GM12892 (cell line): ENCODE data around the gene LRRTM2.

Experiments used
- DNase-seq: peaks from one replicate; pipeline ENCODE4 v3.0.0; 2011; ENCODE audit not compliant: insufficient read length
- FAIRE-seq: peaks from 2 replicates; lab custom pipeline; 2011; peaks lifted over from hg19 to GRCh38; lab: Jason Lieb, UNC
- POLR2A ChIP-seq: IDR thresholded peaks from 2 replicates; pipeline ENCODE4 v1.6.1; 2011; ENCODE audit warnings: low read depth, low read length, control low read depth
- POLR2AphosphoS5 ChIP-seq: IDR thresholded peaks from 2 replicates; pipeline ENCODE4 v1.6.1; 2011; ENCODE audit warnings: low read depth, low read length, control low read depth
- TAF1 ChIP-seq: IDR thresholded peaks from 2 replicates; pipeline ENCODE4 v1.6.1; 2011; ENCODE audit warnings: low read depth, mild to moderate bottlenecking, control low read depth, low read length, borderline replicate concordance

LRRTM2 gene

DNA sequence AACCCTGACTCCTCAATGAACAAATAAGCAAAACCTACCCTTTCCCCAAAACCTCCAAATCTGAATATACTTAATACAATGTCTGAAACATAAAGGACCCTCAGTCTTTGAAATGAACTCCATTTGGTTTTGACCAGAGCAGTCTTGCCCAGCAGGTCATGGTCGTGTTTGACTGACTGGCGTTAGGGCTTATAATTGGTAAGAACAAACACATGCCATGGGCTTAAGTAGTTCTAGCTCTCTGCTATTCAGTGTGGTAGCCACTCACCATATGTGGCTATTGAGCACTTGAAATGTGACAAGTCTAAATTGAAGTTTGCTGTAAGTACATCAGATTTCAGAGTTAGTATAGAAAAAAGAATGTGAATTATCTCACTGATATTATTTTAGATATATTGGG lies 42.1 kb downstream of the LRRTM2 start:
- TF ChIP-seq POLR2A, result no peak
- TF ChIP-seq POLR2AphosphoS5, result no peak
- no peak for TF ChIP-seq TAF1
- FAIRE-seq (no peak), DNase-seq (no peak)

GRCh38 chr5:138832218-138832617 lies 42.9 kb downstream of the LRRTM2 start:
- DNase-seq (no peak), FAIRE-seq (no peak)
- no peak for TF ChIP-seq POLR2AphosphoS5
- no peak for TF ChIP-seq POLR2A
- no peak for TF ChIP-seq TAF1

- FAIRE-seq, result no peak
- no peak for DNase-seq
- no peak for TF ChIP-seq POLR2AphosphoS5
- TF ChIP-seq TAF1, result no peak
- no peak for TF ChIP-seq POLR2A
Measured at GRCh38 chr5:138831703-138832102, 43.4 kb downstream of the LRRTM2 start.

GRCh38 chr5:138829341-138829740 lies 45.8 kb downstream of the LRRTM2 start:
- DNase-seq, result no peak
- no peak for TF ChIP-seq TAF1
- TF ChIP-seq POLR2A, result no peak
- no peak for TF ChIP-seq POLR2AphosphoS5
- no peak for FAIRE-seq

- FAIRE-seq (no peak), DNase-seq (no peak)
- TF ChIP-seq POLR2AphosphoS5, result no peak
- TF ChIP-seq POLR2A, result no peak
- no peak for TF ChIP-seq TAF1
Measured at GRCh38 chr5:138828556-138828955, 46.6 kb downstream of the LRRTM2 start.

- TF ChIP-seq TAF1, result no peak
- TF ChIP-seq POLR2A, result no peak
- DNase-seq (peak; percentile 16), FAIRE-seq (peak; percentile 33)
Measured at GRCh38 chr5:138824924-138825863, 49.9 kb downstream of the LRRTM2 start.

GRCh38 chr5:138824516-138824915 lies 50.6 kb downstream of the LRRTM2 start:
- FAIRE-seq, result no peak
- no peak for DNase-seq
- TF ChIP-seq POLR2AphosphoS5 (no peak), POLR2A (no peak), TAF1 (no peak)

- peak; percentile 9 for FAIRE-seq
- no peak for DNase-seq
- no peak for TF ChIP-seq POLR2A
- no peak for TF ChIP-seq TAF1
- TF ChIP-seq POLR2AphosphoS5, result no peak
Measured at GRCh38 chr5:138820695-138821094, 54.4 kb downstream of the LRRTM2 start.

DNA sequence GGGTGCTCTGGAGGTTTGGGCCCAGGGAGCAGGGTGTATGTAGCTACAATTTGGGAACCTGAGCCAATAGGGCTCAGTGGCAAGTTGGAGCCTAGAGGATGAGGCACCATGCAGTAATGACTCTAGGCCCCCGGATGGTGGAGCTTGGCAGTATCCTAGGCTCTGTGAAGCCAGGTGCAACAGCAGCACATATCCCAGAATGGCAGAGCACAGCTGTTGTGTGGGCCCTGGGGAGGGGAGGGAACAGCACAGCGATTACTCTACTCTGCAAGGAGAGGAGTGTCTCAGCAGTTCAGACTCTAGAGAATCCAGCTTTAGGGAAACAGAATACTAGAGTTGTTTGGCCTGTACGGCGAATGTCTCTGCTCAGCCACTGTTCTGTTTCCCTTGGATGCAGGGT lies 56.1 kb downstream of the LRRTM2 start:
- FAIRE-seq (no peak), DNase-seq (no peak)
- no peak for TF ChIP-seq POLR2A
- TF ChIP-seq TAF1, result no peak
- no peak for TF ChIP-seq POLR2AphosphoS5
